HG02763 (cell line): ENCODE data around the gene MPP3.

Experiments
- ATAC-seq: cut with Tn5 transposase; IDR thresholded peaks from one replicate; pipeline ENCODE4 v1.9.1; 2021; ENCODE audit warnings: mild to moderate bottlenecking, moderate library complexity; ENCODE audit not compliant: unreplicated experiment

MPP3 gene

GRCh38 chr17:43840814-43841213 lies 7.9 kb upstream of the MPP3 start:
- ATAC-seq, result no peak

GRCh38 chr17:43839670-43840108 lies 6.7 kb upstream of the MPP3 start:
- ATAC-seq, result no peak

- ATAC-seq, result no peak
These were observed 1.2 kb upstream of the MPP3 start for GRCh38 chr17:43834106-43834505.

GRCh38 chr17:43832168-43832975 lies 574 bp downstream of the MPP3 start:
- ATAC-seq, result no peak

GRCh38 chr17:43831633-43832032 lies 1.3 kb downstream of the MPP3 start:
- no peak for ATAC-seq

GRCh38 chr17:43830510-43831140 lies 2.3 kb downstream of the MPP3 start:
- ATAC-seq, result no peak

GRCh38 chr17:43829738-43830137 lies 3.2 kb downstream of the MPP3 start:
- no peak for ATAC-seq

- no peak for ATAC-seq
These were observed 5.3 kb downstream of the MPP3 start for GRCh38 chr17:43827596-43827995.

- ATAC-seq, result no peak
These were observed 6.7 kb downstream of the MPP3 start for GRCh38 chr17:43826206-43826605.

- no peak for ATAC-seq
These were observed 7.4 kb downstream of the MPP3 start for GRCh38 chr17:43825567-43825966.

- no peak for ATAC-seq
These were observed 9.4 kb downstream of the MPP3 start for GRCh38 chr17:43823350-43824084.

- no peak for ATAC-seq
These were observed 10.3 kb downstream of the MPP3 start for GRCh38 chr17:43822570-43823190.

GRCh38 chr17:43820759-43821158 lies 12.2 kb downstream of the MPP3 start:
- no peak for ATAC-seq

GRCh38 chr17:43818966-43819365 lies 14.0 kb downstream of the MPP3 start:
- no peak for ATAC-seq

GRCh38 chr17:43817826-43818225 lies 15.1 kb downstream of the MPP3 start:
- no peak for ATAC-seq

- no peak for ATAC-seq
These were observed 16.3 kb downstream of the MPP3 start for GRCh38 chr17:43816336-43817320.

- no peak for ATAC-seq
These were observed 18.2 kb downstream of the MPP3 start for GRCh38 chr17:43814714-43815113.

- ATAC-seq, result no peak
These were observed 18.9 kb downstream of the MPP3 start for GRCh38 chr17:43814026-43814425.

GRCh38 chr17:43813386-43813785 lies 19.6 kb downstream of the MPP3 start:
- ATAC-seq, result no peak
